Activated T-cell treated with anti-CD3 and anti-CD28 coated beads, Interleukin-2, amount 50 U/mL, for 4 hours (primary cell): Measurements from ENCODE around the gene ACOT7. TPM values are rescaled to one million over a fixed set of nuclear protein-coding genes. Genes with fewer than 3 reads are reported as not detected.

Experiments
- ATAC-seq, 2 donors: fragments of 200-7000 bp; cut with Tn5 transposase; one replicate each; pipeline ENCODE4 v1.10.0; 2021
- DNase-seq: peaks from one replicate; pipeline ENCODE4 v3.0.0-alpha.2; 2020
- H3K27me3 Mint-ChIP-seq: one replicate; pipeline ENCODE4 v1.8.0; 2021; ENCODE audit warnings: low read depth, mixed read lengths
- H3K36me3 Mint-ChIP-seq: one replicate; pipeline ENCODE4 v1.8.0; 2022; ENCODE audit warnings: mixed read lengths; ENCODE audit not compliant: insufficient read depth
- H3K4me1 Mint-ChIP-seq: one replicate; pipeline ENCODE4 v1.8.0; 2021; ENCODE audit warnings: low read depth, mixed read lengths
- H3K4me3 Mint-ChIP-seq: one replicate; pipeline ENCODE4 v1.8.0; 2021; ENCODE audit warnings: mild to moderate bottlenecking, moderate library complexity, mixed read lengths
- H3K9me3 Mint-ChIP-seq: one replicate; pipeline ENCODE4 v1.8.0; 2021; ENCODE audit warnings: mixed read lengths
- total RNA-seq, 3 donors: library from RNA; stranded (reverse); gene quantifications; one replicate each; pipeline ENCODE4 v1.2.1, GENCODE V29; 2021

The ACOT7 gene
- total RNA-seq, 3 donors from 2014 or later: 92.8 to 112 (median 101) TPM

- Mint-ChIP-seq H3K4me3 (no peak overlapping the region), H3K36me3 (no peaks in the 10 kb centered on the region), H3K4me1 (peaks cover 7% of the 10 kb centered on the region), H3K27me3 (peaks cover 30% of the 10 kb centered on the region), H3K9me3 (no peaks in the 10 kb centered on the region)
- DNase-seq (no peak), ATAC-seq (no peak)
These were observed 34.1 kb upstream of the ACOT7 start for GRCh38 chr1:6427441-6428390.

DNA sequence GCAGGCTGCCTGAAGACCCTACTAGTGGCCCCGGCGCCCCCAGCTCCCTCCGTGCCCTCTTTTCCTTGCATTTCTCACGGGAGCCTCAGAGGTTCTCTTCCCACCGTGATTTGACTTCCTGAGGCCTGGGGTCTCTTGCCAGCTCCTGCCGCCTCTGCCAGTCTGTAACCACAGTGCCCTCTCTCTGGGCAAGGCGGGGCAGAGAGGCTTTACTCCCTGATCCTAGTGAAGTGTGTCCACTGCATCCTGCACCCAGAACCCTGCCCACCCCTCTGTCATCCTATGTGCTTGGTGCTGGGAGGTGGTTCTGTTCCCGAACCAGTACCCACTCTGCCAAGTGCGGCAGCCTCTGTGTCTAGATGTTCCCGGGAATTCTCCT lies 33.4 kb upstream of the ACOT7 start:
- peaks cover 7% of the 10 kb centered on the region for H3K4me1 Mint-ChIP-seq
- peaks cover 32% of the 10 kb centered on the region for H3K27me3 Mint-ChIP-seq
- ATAC-seq (no peak), DNase-seq (no peak)
- no peak overlapping the region for H3K4me3 Mint-ChIP-seq
- no peaks in the 10 kb centered on the region for H3K36me3 Mint-ChIP-seq
- no peaks in the 10 kb centered on the region for H3K9me3 Mint-ChIP-seq

- Mint-ChIP-seq H3K4me1 (peaks cover 7% of the 10 kb centered on the region), H3K27me3 (peaks cover 37% of the 10 kb centered on the region), H3K4me3 (no peak overlapping the region), H3K9me3 (no peaks in the 10 kb centered on the region), H3K36me3 (no peaks in the 10 kb centered on the region)
- DNase-seq (no peak), ATAC-seq (no peak)
These were observed 32.9 kb upstream of the ACOT7 start for GRCh38 chr1:6426277-6426971.

GRCh38 chr1:6425658-6426057 lies 32.1 kb upstream of the ACOT7 start:
- Mint-ChIP-seq H3K36me3 (no peaks in the 10 kb centered on the region), H3K4me3 (no peak overlapping the region), H3K27me3 (peaks cover 44% of the 10 kb centered on the region), H3K4me1 (peaks cover 10% of the 10 kb centered on the region), H3K9me3 (no peaks in the 10 kb centered on the region)
- ATAC-seq (no peak), DNase-seq (no peak)

- Mint-ChIP-seq H3K4me1 (peaks cover 13% of the 10 kb centered on the region), H3K27me3 (peaks cover 46% of the 10 kb centered on the region), H3K9me3 (no peaks in the 10 kb centered on the region), H3K4me3 (peak within 1 kb of the TSS; percentile 64), H3K36me3 (no peaks in the 10 kb centered on the region)
- DNase-seq (no peak), ATAC-seq (peak; percentile 29 to 35)
These were observed 31.3 kb upstream of the ACOT7 start, which contains the start of gene ESPN for GRCh38 chr1:6424619-6425593. ESPN (plus strand) TSS chr1:6424776; CDS start chr1:6424956, 180 bp downstream.

DNA sequence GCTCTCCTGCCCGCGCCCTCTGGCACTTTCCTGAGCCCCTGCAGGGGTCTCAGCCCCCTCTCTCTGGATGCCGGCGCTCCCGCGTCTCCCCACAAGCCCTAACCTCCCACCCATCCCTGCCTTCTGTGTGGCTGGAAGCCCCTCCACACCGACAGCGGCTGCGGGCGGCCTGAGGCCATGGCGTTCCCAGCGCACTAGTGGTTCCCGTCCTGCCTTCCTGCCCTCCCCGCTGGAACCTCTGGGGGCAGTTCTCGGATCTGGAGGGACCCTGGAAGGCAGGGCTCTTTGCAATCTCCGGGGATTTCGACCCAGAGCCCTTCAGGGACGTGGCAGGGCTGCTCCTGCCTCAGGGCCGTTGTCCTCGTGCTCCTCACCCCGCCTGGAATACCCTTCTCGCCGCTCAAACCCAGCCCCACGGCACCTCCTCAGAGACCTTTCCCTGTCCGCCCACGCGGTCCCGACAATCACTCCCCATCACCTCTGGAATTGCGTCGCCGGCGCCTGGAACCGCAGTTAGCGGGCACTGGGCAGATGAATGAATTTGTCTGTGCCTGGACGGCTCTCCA lies 30.5 kb upstream of the ACOT7 start:
- Mint-ChIP-seq H3K4me1 (peaks cover 14% of the 10 kb centered on the region), H3K36me3 (no peaks in the 10 kb centered on the region), H3K9me3 (no peaks in the 10 kb centered on the region), H3K27me3 (peaks cover 47% of the 10 kb centered on the region), H3K4me3 (peak overlapping the region; percentile 64)
- DNase-seq (no peak), ATAC-seq (peak in 1 of 2 donors; percentile 3)

DNA sequence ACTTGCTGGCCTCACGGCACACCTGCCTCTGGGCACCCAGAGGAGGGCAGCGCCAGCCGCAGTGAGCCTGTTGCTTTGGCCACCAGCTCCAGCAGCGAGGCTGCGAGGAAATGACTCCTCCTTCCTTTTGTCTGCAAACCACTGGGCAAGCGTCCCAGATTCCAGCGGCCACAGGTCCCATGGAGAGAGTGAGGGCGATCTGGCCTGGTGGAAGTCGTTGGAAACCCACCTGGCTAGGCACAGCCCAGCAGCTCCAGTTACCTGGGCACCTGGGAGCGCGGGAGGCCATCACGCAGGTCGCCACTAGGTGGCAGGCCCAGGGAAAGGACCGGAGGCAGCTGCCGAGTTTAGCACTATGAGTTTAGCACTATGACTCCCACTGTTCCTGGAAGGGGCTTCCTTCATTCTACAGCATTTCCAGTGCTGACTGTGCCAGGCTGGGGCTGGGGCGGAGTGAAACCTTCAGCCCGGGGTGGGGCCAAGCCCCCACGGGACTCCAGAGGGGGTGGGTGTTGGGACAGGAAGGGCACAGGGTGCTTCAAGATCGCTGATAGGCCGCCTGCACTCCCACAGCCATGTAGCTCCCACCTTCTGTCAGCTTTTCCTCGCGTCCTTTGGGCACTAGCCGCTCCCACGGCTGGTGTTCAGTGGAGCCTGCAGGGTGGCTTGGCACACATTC lies 29.9 kb upstream of the ACOT7 start:
- ATAC-seq (peak; percentile 56 to 69), DNase-seq (peak; percentile 73)
- Mint-ChIP-seq H3K27me3 (peaks cover 49% of the 10 kb centered on the region), H3K9me3 (no peaks in the 10 kb centered on the region), H3K36me3 (no peaks in the 10 kb centered on the region), H3K4me3 (peak overlapping the region; percentile 11), H3K4me1 (peaks cover 15% of the 10 kb centered on the region)

DNA sequence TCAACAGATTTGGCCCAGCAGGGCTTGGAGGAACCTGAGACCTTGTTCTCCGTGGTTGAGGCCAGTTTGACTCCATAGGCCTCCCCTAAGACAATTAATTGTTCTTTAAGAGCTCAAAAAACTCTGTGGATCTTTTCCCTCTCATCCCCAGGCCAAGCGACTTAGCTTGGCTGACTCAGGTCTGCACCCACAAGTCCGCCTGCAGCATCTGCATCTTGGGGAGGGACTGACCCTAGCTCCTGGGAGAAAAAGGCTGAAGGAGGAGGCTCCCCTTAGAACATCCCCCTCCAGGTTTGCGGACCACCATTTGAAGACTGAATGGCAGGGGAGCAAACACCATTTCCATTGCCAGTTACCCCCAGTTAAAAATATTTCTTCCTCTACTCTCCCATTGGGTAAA lies 27.7 kb upstream of the ACOT7 start:
- no peak overlapping the region for H3K4me3 Mint-ChIP-seq

GRCh38 chr1:6420454-6421042 lies 27.0 kb upstream of the ACOT7 start:
- DNase-seq (no peak), ATAC-seq (no peak)
- Mint-ChIP-seq H3K36me3 (no peaks in the 10 kb centered on the region), H3K4me3 (no peak overlapping the region), H3K9me3 (no peaks in the 10 kb centered on the region), H3K27me3 (peaks cover 69% of the 10 kb centered on the region), H3K4me1 (peaks cover 15% of the 10 kb centered on the region)

More for the DNA sequence above, 27.7 kb upstream of the ACOT7 start:
- DNase-seq (no peak), ATAC-seq (no peak)
- peaks cover 15% of the 10 kb centered on the region for H3K4me1 Mint-ChIP-seq
- no peaks in the 10 kb centered on the region for H3K9me3 Mint-ChIP-seq
- no peaks in the 10 kb centered on the region for H3K36me3 Mint-ChIP-seq
- H3K27me3 Mint-ChIP-seq: peaks cover 62% of the 10 kb centered on the region

- no peaks in the 10 kb centered on the region for H3K9me3 Mint-ChIP-seq
- ATAC-seq (peak in 1 of 2 donors; percentile 4), DNase-seq (no peak)
- peaks cover 74% of the 10 kb centered on the region for H3K27me3 Mint-ChIP-seq
- peaks cover 15% of the 10 kb centered on the region for H3K4me1 Mint-ChIP-seq
- H3K36me3 Mint-ChIP-seq: no peaks in the 10 kb centered on the region
- H3K4me3 Mint-ChIP-seq: peak within 1 kb of the TSS; percentile 31
These were observed 26.4 kb upstream of the ACOT7 start, which contains the start of gene HES2 for GRCh38 chr1:6419804-6420453. HES2 (minus strand) TSS chr1:6419919; CDS start chr1:6419820, 99 bp downstream.

DNA sequence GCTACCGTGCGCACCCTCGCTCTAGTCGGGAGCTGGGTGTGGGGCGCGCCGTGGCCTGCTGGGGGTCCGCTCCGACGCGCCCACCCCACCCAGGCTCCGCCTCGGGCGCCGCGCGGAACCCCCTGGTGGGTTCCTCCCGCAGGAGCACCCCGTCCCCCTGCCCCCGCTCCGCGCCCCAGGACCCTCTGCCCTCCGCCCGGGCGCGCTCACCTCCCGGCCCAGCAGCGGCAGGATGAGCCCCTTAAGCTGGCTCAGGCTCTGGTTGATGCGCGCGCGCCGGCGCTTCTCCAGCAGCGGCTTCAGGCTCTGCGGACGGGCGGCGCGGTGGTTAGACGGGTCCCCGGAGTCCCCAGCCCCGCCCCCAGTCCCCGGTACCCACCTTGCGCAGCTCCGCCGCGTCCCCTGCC lies 25.8 kb upstream of the ACOT7 start:
- H3K4me1 Mint-ChIP-seq: peaks cover 17% of the 10 kb centered on the region
- no peaks in the 10 kb centered on the region for H3K36me3 Mint-ChIP-seq
- no peak for DNase-seq
- no peak overlapping the region for H3K4me3 Mint-ChIP-seq
- ATAC-seq: no peak
- H3K9me3 Mint-ChIP-seq: no peaks in the 10 kb centered on the region
- peaks cover 79% of the 10 kb centered on the region for H3K27me3 Mint-ChIP-seq

DNA sequence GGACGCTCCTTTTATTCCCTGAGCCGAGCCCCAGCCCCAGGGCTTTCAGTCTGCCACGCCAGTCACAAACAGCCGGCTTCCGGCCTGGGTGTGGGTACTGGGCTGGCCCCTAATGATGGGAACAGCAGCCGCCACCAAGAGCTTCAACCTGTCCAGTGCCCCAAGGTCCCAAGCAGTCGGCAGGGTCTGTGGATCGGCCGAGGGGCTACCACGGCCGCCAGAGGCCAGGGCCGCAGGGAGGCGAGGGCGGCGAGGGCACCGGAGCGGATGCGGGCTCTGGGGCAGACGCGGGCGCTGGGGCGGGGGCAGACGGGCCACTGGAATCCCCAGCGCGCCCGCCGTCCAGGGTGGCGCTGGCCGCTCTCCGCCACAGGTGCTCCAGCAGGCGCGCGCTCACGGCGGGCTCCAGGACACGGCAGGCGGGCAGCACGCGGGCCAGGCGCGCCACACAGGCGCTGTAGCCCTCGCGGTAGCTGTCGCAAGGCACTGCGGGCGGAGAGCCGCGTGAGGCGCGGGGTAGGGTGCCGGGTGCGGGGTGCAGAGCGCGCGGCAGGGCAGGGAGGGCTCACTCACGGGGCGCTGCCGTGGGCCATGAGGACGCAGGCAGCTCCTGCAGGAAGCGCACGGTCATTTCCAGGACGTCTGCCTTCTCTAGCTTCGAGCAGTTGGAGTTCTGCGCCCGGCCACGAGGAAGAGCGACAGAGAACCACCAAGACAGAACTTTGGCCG lies 25.3 kb upstream of the ACOT7 start:
- H3K36me3 Mint-ChIP-seq: no peaks in the 10 kb centered on the region
- no peak overlapping the region for H3K4me3 Mint-ChIP-seq

More for the DNA sequence above, 25.3 kb upstream of the ACOT7 start:
- DNase-seq: no peak
- Mint-ChIP-seq H3K27me3 (peaks cover 79% of the 10 kb centered on the region), H3K4me1 (peaks cover 13% of the 10 kb centered on the region), H3K9me3 (no peaks in the 10 kb centered on the region)
- peak in 1 of 2 donors; percentile 3 for ATAC-seq
